CD4-positive, alpha-beta T cell treated with Interleukin-17A for 1 hour (primary cell): Measurements from ENCODE around the gene TMEM86A.

Experiments used
- DNase-seq: peaks from one replicate; pipeline ENCODE4 v3.0.0-alpha.2; 2020

Gene TMEM86A

DNA sequence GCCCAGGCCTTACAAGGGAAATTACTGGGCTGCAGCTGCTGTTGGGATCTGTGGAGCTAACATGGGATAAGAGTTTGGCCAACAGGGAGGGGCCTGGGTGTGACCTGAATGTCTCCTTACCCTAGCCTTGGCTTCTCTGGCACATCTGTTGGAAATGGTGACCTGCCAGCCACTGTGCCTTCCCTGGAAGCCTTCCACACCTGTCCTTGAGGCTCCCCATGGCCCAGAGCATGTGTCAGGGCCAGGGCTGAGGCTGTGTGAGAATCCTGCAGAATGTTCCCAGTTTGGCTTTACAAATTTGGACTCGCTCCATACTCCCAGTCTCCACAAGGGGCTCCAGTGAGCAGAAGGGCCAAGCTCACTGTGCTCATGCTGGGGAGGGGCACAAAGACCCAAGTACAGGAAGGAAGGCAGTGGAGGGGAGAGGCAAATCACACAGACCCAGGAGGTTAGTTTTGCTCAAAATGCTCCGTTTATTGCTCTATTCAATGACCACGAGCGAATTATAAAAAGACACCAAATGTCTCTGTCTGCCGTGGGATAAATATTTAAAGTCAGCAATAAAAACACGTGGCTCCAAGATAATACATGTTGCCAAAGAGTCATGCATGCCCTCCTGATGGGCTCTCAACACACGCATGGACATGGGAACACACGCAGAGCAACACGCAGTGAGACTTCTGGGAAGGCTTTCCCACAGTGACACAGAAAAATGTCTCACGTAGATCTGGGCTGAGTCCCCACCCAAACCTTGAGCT is 29.1 kb downstream of the TMEM86A start:
- DNase-seq: peak; percentile 62

DNA sequence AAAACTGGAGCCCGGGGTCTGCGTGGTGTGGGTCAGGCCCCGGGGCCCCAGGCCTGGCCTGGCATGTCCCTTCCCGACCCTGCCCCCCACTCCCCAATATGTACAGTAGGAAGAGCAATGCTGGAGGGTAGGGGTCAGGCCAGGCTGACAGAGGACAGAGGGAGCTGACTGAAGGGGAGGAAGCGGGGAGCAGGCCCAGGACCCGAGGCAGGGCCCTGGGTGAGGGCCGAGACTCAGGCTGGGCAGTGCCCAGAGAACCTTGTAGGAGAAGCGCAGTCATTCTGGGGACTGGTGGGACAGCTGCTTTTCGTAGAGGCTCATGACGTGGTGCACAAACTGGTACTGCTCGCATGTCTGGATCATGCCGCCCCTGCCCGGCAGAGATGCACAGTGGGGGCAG is 30.1 kb downstream of the TMEM86A start:
- DNase-seq: no peak

DNA sequence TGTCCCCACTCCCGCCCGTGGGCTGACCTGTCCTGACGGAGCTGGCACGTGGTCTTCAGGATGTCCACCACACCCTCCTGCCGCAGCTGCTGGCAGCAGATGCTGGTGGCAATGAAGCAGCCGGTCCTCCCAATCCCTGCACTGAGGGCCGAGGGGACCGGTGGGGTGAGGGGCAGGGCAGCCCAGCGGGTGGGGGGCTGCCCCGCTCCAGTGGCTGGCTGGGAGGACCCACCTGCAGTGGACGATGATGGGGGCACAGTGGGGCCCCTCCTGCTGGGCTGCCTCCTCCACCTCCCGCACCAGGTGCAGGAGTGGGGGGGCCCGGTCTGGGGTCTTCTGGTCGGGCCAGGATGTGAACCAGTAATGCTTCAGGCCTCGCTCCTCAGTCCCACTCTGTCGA is 30.8 kb downstream of the TMEM86A start:
- no peak for DNase-seq

DNA sequence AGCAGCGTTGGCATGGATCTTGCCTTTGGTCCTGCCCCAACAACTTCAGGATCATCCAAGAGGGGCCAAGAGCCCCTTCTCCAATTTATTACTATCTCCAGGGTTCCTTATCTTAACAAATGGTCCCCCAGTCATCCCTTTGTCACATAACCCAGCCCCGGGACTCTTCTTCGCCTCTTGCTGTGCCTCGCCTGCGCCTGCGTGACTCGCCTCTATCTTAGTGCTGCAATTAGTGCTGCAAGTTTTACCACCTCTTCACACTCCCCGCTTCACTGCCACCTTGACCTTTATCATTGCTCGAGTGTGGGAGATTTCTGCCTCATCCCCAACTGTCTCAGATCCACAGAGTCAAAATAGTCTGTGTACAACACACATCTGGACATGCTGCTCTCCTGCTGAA is 31.4 kb downstream of the TMEM86A start:
- DNase-seq: no peak

DNA sequence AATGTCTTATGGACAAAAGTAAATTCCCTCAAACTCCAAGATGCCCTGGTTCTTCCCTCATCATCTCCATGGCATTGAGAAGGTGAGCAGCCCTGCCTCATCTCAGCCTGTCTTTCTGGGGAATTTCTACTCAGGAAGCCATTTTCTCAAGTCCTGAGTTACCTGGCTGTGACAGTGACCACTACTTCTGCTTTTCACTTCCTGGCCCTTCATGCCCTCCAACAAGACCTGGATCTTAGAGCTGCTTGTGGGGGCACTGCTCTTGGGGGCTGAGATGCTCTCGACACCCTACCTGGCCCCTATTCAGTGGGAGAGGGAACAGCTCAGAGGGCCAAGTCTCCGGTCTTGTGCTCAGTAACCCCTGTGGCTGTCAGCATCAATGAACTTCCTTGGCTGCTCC is 32.9 kb downstream of the TMEM86A start:
- DNase-seq: no peak

DNA sequence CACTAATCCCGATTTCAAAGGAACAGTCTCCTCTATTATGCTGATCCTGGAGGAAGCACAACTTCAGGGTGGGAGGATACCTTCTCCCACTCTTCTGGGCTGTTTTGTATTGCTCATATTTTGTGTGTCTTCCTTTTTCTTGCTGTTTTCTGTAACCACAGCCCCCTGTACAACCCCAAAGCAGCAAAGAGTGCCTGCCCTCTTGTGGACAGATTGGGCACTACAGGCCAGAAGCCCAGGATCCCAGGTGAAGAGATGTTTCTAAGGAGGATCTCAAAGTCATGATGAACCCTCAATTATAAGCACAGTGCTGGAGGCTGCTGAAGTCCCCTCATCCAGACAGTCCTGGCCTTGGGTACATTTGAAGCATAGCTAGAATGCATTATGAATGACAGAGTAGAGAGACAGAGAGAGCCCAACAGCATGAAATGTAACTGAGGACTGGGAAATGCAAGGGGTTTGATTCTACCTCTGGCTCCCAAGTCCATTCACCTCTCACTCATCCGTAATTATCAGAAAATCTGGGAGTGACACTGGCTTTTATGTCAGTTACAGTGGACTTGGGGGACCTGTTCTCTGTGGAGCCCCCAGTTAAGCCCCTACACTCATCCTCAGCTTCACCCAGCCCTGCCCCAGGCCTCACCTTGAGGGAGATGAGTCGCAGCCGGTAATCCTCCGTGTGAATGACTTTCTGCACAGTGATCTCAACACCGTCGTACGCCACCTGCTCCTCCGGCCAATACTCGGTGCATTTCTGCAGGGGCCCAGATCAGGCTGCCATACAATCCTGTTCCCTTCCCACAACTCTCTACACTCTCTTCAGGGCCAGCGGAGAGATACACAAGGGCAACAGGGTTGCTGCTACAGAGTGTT is 33.6 kb downstream of the TMEM86A start:
- DNase-seq: peak; percentile 73

DNA sequence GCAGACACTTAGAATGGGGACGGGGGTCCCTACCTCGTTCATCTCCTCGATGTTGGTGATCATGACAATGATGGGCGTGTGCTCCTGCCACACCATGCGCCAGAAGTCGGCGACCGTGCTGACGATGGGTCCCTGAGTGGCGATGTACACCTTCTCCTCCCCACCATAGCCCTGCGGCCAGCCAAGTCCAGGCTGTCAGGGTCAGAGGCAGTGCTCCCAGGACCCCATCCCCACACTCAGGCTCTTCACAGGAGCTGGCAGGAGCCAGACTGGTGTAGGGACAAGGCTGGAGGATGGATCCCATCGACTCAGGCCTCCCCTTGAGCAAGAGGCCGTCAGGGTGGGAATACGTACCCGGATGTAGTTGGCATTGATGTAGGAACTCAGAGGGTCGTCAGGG is 34.6 kb downstream of the TMEM86A start:
- no peak for DNase-seq

DNA sequence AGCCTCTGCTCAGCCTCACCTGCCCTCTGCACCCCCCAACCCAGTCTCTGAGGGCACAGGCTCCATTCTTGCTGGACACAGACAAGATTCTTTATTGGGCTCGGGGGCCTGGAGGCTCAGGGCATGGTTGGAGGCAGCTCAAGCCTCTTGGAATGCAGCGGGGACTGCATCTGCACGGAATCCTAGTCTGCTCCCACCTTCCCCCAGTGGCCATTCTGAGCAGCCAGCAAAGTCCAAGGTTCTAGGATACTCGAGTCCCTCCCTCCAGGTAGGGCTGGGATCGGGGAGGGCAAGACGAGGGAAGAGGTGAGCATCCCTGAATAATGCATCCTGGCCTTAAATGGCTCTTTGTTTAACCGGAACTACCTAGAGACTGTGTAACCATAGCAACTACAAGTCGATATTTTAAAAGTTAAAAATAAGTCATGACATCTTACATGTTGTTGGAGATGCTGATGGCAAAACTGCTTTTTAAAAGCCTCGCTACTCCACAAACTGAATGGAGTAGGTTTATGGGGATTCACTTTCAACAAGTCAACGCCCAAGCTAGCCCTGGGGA is 38.1 kb downstream of the TMEM86A start:
- DNase-seq: no peak

DNA sequence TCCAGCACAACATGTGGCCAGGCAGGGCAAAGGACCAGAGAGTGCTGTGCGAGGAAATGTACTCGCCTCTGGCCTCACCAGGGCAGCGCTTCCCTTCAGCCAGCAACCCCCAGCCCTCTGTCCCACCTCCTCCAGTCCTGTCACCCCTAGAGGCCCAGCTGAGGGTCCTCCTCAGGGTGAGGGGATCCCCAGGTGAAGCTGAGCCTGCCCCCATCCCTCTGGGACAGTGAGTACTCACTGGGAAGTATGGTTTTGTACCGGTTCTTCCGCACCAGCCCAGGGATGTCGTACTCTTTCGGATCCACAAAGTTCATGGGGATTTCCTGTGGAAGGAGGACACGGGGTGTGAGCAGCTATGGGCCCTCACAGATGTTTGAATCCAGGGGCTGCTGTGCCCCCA is 39.1 kb downstream of the TMEM86A start:
- no peak for DNase-seq

DNA sequence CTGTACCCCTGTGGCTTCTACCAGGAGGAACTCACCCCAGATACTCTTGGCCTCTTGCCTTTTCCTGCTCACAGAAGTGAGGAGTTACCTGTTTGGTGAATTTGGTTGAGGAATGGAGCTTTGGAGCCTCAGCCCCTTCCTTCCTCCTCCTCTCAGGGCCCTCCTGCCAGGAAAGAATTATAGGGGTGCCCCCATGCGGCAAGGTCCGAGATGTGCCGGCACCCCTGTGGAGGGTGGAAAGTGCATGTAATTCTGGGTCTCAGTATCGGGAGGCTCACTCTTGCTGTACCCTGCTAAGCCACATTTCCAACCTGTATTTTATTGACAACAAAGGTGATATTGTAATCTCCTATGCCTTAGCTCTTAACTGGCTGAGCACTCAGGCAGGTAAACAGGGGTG is 41.1 kb downstream of the TMEM86A start:
- no peak for DNase-seq

DNA sequence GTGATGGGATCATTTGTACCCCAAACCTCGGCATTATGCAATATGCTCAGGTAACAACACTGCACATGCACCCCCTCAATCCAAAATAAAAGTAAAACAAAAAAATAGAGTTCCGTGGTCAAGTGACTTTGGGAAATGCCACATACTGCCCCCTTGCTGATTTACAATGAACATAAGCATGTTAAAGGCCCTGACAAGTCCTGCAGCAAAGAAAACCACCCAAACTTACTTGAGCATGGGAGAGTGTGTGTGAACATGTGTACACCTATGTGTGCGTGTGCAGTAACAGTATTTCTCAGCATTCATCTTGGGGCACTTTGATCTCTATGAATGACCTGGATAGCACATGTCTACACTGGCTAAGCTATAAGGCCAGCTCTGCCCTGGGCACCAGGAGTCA is 43.2 kb downstream of the TMEM86A start:
- no peak for DNase-seq

DNA sequence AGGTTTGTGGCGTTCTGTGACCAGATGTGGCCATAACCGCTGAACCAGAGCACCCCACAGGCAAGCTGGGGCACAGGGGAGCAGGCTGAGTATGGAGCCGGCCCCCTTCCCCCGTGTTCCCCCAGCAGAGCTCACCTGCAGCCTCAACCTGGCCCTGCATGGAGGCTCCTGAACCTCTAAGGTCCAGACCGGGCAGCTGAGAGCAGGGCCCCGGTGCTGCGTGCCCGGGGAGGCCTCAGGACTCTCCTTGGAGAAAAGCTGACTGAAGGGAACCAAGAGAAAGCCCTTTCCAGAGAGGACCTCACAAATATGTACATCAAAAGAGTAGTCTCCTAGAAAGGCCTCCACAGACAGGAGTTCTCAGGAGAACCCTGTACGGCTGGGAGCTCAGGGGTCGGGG is 44.8 kb downstream of the TMEM86A start:
- no peak for DNase-seq

DNA sequence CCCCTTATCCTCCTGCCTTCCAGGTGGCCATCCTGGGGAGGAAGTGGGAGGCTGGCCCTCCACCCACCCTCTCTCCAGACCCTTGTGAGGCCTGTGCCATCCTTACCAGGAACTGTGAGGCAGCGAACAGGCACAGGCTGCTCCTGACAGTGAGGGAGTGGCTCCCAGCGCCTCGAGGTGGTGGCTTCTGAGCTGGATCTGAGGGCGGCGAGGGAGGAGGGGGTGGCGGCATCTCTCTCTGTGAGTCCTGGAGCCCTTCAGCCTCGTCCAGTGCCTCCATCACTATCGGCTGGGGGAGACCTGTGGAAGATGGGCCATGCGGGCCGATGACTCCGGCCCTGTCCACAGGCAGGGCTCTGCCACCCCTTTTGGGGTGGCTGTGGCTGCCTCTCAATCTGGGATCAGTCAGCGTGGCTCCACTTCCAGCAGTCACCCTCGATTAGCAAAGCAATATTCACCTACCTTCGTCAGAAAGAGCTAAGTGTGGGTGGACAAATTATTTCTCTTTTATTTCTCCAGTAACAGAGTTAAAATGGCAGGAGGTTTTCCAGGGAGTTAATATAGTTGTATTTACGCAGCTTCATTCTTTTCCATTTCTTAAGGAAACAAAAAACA is 45.4 kb downstream of the TMEM86A start:
- no peak for DNase-seq

DNA sequence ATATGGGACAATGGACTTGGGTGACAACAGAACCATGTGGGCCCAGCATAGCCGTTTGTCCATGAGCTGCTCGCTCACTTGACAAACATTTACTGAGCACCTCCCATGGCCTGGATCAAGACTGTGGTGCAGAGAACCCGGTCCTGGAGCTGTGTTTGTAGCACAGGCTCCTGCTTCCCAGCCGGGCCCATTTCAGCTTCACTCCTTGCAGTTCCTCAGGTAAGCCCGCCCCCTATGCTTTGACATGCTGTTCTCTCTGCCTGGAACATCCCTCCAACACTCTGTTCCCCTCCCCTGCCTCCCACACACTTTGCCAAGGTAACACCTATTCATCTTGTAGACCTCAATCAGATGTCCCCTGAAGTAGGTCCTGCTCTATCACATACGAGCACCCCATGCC is 46.7 kb downstream of the TMEM86A start:
- no peak for DNase-seq

DNA sequence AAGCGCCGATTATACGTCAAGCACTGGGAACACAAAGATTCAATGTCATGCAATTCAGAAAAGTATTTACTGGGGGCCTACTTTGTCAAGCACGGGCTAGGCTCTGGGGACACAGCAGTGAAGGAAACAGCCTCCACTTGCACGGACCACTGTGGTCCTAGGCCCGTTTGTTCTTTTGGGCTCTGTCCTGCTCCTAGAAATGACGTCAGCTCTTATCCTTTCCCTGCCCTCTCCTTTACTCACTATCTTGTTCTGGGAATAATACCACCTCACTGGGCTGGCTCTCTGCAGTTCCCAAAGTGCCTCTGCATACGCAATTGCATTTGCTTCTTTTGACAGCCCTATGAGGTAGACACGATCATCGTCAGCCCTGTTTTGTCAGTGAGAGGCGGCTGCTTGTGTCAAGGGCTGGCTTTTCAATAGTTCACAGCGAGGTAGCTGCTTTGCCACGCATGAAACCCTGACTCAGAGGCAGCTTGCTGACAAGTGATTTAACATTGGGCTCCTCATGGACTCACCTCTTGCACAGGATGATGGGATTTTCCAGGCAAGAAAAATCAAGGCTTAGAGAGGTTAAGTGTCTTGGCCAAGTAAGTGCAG is 50.3 kb downstream of the TMEM86A start:
- DNase-seq: no peak

DNA sequence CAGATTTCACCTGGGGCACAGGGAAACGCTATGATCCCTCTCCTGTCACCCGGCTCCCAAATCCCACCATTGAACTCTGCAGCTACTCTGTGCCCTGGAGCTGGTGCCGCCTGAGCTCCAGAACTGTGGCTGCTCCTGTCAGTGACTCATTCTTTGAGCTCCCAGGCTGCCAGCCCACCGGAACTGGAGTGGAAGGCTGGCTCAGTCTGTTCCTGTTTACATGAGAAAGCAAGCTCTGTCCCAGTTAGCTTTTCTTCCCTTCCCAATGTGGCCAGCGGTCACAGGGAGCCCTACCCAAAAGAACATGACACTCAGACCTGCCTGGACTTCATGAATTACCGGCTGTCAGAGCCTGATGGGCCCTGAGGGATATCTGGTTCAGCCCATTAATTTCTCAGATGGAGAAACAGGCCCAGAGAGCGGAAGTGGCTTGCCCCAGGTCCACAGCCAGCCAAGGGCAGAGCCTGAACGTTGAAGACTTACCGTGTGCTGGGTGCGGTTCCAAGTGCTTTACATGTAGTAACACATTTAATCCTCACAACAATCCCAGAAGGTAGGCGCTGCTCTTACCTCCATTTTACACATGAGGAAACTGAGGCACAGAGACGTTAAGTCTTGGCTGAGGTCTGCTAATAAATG is 51.2 kb downstream of the TMEM86A start:
- DNase-seq: no peak

DNA sequence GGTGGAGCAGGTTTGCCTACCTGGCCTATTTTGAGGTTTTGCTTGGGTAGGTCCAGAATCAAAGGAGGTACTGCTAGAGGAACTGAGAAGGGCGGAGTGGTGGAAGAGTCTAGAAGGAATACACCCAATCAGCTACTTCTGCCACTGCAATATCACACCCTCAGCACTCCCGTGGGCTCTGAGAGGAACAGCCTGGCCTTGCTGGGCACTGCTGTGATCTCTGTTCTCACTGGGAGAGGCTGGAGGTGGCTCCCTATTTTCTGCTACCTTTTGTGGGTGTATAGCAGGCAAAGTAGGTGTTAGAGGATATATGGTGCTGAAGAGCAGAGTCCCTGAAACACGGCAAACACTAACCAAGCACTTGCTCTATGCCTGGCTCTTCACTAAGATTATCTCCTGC is 52.4 kb downstream of the TMEM86A start:
- no peak for DNase-seq

DNA sequence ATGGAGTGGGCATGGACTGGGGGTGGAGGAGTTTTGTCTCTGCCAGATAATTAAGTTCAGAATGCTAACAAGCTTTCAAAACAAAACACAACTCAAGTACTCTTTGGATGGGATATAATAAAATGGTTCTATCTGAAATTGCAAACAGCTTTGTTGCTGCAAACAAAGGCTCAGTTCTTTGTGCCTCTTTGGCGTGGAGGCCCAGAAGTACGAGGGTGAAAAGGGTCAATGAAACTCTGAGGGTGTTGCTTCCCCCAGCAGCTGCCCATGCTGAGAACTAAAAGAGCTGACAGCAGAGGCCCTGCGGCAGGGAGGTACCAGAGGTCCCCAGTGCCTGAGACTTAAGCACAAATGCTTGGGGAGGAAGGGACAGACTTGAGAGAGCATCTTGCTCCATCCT is 53.9 kb downstream of the TMEM86A start:
- no peak for DNase-seq

DNA sequence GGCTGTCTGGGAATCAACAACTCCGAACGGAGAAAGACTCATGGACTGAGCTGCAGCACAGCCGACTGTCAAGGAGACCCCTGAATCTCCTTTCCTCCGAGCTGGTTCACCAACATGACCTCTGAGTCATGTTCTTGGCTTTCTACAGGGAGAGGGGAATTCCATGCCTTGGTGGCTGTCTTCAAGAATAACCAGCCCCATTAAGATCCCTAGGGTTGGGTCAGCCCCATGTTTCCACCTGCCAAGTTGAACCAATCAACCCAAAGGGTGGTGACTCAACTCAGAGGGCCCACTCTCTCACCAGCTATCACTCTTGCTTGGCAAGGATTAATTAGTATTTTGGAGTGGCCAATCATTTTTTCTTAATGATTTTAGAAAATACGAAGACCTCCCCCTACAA is 55.7 kb downstream of the TMEM86A start:
- DNase-seq: no peak
